Omental fat pad (tissue), 4 donors: ENCODE results near the gene AFF4. TPM values are rescaled to one million over a fixed set of nuclear protein-coding genes. Genes with fewer than 3 reads are reported as not detected.

ENCODE experiments used
- ATAC-seq: fragments of 150-250 bp; one replicate; pipeline ENCODE4 v1.9.1; 2016; ENCODE audit warnings: mild to moderate bottlenecking, moderate library complexity; ENCODE audit not compliant: low FRiP score
- DNase-seq: peaks from one replicate; pipeline ENCODE4 v3.0.0-alpha.2; 2019; ENCODE audit warnings: low spot score
- total RNA-seq, 4 donors: library from RNA; depleted of rRNA; stranded (reverse); fragments of >200 nt; gene quantifications; one replicate each; pipeline ENCODE4 v1.1.0, GENCODE V29; 2016
- TF ChIP-seq, protein P1 (sequence below), 3 donors: fragments of 450-650 bp; IDR thresholded peaks; one replicate each; pipeline ENCODE4 v1.5.1; 2016 to 2017; ENCODE audit warnings: antibody characterized with exemption in 3 of 3, mild to moderate bottlenecking in 3 of 3, moderate library complexity in 2 of 3

The AFF4 gene
- total RNA-seq, 4 donors from 2014 or later = 52.8 to 118 (median 87.5) TPM

DNA sequence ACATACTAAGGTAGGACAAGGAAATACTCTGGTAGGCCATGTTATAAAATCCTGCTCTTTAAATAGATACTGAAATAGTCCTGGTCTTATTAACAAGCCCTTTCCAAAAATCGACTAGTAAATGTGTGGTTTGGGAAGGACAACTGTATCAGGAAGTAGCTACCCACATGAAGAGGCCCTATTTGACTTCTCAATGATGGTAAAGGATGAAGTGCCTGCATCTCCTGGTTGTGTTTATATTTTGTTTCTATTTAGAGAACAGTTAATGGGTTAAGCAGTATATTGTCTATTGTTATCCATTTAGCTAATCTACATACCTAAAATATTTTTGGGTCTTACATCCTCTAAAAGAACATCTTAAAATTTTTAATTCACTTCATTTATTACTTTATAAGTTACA lies 109.6 kb downstream of the AFF4 start:
- DNase-seq (no peak), ATAC-seq (no peak)
- TF ChIP-seq, protein P1, sequence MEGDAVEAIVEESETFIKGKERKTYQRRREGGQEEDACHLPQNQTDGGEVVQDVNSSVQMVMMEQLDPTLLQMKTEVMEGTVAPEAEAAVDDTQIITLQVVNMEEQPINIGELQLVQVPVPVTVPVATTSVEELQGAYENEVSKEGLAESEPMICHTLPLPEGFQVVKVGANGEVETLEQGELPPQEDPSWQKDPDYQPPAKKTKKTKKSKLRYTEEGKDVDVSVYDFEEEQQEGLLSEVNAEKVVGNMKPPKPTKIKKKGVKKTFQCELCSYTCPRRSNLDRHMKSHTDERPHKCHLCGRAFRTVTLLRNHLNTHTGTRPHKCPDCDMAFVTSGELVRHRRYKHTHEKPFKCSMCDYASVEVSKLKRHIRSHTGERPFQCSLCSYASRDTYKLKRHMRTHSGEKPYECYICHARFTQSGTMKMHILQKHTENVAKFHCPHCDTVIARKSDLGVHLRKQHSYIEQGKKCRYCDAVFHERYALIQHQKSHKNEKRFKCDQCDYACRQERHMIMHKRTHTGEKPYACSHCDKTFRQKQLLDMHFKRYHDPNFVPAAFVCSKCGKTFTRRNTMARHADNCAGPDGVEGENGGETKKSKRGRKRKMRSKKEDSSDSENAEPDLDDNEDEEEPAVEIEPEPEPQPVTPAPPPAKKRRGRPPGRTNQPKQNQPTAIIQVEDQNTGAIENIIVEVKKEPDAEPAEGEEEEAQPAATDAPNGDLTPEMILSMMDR (IDR thresholded peaks at IDR 0.05) = no peak

DNA sequence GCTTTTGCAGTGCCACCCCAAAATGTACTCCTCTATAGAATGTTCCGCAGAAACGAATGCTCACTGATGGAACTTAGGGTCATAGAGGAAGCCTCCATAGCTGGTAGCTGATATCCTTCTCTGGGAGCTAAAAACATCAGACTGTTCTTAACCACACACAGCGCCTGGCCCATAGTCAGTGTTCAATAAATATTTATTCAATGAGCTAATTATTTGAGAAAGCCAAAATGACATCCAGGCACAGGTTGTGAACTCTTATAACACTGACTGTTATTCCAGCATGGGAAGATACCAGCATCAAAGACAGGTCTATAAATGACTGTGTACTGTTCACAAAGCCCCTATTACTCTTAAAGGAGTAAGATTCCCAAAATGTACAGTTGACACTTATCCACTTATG lies 110.1 kb downstream of the AFF4 start:
- TF ChIP-seq, protein P1 (IDR thresholded peaks at IDR 0.05) = no peak
- ATAC-seq (no peak), DNase-seq (no peak)

DNA sequence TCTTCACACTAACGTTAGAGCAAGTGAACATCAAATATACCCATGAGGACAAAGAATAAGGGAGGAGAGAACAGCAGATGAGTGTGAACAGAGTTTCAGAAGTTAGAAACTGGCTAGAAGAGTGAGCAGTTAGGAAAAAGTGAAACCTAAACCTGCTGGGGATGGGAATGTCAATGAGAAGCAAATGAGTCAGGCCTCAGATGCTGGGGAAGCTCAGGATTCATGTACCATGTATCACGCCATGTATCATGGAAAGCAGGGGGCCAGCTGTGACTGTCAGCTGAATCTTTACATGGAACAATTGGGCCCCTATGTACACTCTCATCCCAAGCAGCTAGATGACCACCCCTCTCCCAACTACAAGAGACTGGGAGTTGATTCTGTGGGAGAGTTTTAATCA lies 113.4 kb downstream of the AFF4 start:
- ATAC-seq = no peak
- TF ChIP-seq, protein P1 (IDR thresholded peaks at IDR 0.05) = no peak
- no peak for DNase-seq

DNA sequence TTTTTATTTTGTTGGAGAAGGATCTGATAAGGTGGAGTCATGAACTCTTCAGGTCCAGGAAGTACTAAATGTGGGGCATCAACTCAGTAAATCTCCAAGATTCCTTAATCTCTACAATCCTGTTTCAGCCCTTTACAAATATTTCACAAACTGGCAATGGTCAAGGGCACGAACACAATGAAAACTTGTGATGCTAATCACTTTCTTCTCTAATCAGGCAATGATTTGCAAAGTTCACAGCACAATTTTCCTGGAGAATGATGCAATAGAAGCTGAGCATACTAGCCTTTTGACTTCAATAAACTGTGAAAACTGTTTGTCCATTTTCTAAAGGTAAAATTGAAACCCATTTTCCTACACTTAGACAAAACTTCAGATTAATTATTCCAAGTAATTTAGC lies 114.1 kb downstream of the AFF4 start:
- TF ChIP-seq, protein P1 (IDR thresholded peaks at IDR 0.05) = no peak
- ATAC-seq (no peak), DNase-seq (no peak)

DNA sequence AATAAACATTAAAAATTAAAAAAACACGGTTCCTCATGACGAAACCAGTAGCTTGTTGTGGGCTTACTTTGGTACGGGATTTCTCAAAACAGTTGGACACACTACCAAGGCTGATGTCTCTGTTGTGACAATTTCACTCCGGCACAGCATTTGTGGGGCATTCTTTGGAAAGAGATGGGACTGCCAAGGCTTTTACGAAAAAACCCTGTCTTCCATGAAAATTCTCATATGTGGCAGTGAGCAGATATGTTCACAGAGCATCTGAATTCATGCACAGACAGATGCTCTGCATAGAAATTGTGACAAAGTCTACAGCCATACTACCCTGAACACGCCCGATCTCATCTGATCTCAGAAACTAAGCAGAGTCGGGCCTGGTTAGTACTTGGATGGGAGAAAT lies 115.2 kb downstream of the AFF4 start:
- ATAC-seq (no peak), DNase-seq (no peak)
- TF ChIP-seq, protein P1 (IDR thresholded peaks at IDR 0.05) = no peak

DNA sequence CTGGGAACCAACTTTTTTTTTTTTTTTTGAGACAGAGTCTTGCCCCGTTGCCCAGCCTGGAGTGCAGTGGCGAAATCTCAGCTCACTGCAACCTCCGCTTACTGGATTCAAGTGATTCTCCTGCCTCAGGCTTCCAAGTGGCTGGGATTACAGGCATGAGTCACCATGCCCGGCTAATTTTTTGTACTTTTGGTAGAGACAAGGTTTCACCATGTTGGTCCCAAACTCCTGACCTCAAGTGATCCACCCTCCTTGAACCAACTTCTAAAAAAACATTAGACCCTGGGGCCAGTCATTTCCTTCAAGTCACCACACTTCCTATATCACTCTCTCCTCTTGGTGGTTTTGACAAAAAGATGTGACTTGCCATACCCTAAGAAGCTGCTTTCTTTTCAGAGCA lies 122.1 kb downstream of the AFF4 start:
- TF ChIP-seq, protein P1 (IDR thresholded peaks at IDR 0.05) = no peak
- no peak for ATAC-seq
- no peak for DNase-seq

DNA sequence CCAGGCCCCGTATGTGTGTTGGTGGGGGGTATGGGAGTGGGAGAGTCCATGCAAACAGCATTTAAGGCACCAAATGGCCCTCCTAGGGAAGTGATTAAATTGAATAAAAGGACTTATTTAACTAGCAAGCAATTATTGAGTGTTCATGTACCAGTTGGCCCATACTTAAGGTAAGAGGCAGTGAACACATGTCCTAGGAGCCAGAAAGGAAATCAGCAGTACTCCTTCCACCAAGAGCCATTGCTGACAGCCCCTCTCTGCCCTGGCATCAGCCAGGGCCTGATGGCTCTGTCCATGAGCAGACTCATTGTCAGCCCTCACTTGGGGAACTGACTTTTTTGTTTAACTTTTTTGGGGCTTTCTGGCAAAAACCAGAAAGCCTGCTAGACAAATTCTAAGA lies 122.5 kb downstream of the AFF4 start:
- TF ChIP-seq, protein P1 (IDR thresholded peaks at IDR 0.05) = no peak
- DNase-seq (no peak), ATAC-seq (no peak)
